Activated T-helper 9 cell treated with anti-CD3 and anti-CD28 coated beads, Interleukin-2, amount 50 U/mL, for 16 hours (primary cell): Measurements from ENCODE around the gene DHRSX.
"Not testable (repeated sequence)": the region's sequence is repeated elsewhere in the genome, so short reads cannot be mapped to it uniquely, and the experiment has no call there.

Source experiments
- DNase-seq: peaks from one replicate; pipeline ENCODE4 v3.0.0-alpha.2; 2020; ENCODE audit warnings: low read depth

Gene DHRSX

GRCh38 chrX:2261831-2262667, 238.7 kb downstream of the DHRSX start:
- no peak for DNase-seq

GRCh38 chrX:2252331-2253065, 248.3 kb downstream of the DHRSX start:
- no peak for DNase-seq

- no peak for DNase-seq
Measured at GRCh38 chrX:2251211-2251610, 249.6 kb downstream of the DHRSX start.

- no peak for DNase-seq
Measured at GRCh38 chrX:2243913-2244460, 256.8 kb downstream of the DHRSX start.

GRCh38 chrX:2242980-2243379, 257.8 kb downstream of the DHRSX start:
- DNase-seq = no peak

- DNase-seq = no peak
Measured at GRCh38 chrX:2242326-2242725, 258.4 kb downstream of the DHRSX start.

- not testable (repeated sequence) for DNase-seq
Measured at GRCh38 chrX:2241496-2241895, 259.3 kb downstream of the DHRSX start.

GRCh38 chrX:2240761-2241160, 260.0 kb downstream of the DHRSX start:
- DNase-seq = not testable (repeated sequence)

- no peak for DNase-seq
Measured at GRCh38 chrX:2237976-2238375, 262.8 kb downstream of the DHRSX start.

- no peak for DNase-seq
Measured at GRCh38 chrX:2231570-2232192, 269.1 kb downstream of the DHRSX start.

GRCh38 chrX:2230457-2230856, 270.3 kb downstream of the DHRSX start:
- DNase-seq = no peak

GRCh38 chrX:2228536-2228935, 272.2 kb downstream of the DHRSX start:
- no peak for DNase-seq

- DNase-seq = no peak
Measured at GRCh38 chrX:2226906-2227656, 273.7 kb downstream of the DHRSX start.

- DNase-seq = no peak
Measured at GRCh38 chrX:2226182-2226581, 274.6 kb downstream of the DHRSX start.

GRCh38 chrX:2224597-2225235, 276.1 kb downstream of the DHRSX start:
- DNase-seq = no peak

GRCh38 chrX:2224161-2224560, 276.6 kb downstream of the DHRSX start:
- no peak for DNase-seq

GRCh38 chrX:2220829-2221567, 279.8 kb downstream of the DHRSX start:
- DNase-seq = no peak

GRCh38 chrX:2220296-2220695, 280.5 kb downstream of the DHRSX start:
- no peak for DNase-seq

- DNase-seq = not testable (repeated sequence)
Measured at GRCh38 chrX:2214138-2214823, 286.5 kb downstream of the DHRSX start.

GRCh38 chrX:2211667-2212066, 289.1 kb downstream of the DHRSX start:
- not testable (repeated sequence) for DNase-seq
